K562 (cell line): ENCODE measurements around the gene ATP6V1G2. TPM values are rescaled to one million over a fixed set of nuclear protein-coding genes. Genes with fewer than 3 reads are reported as not detected.
A peak's percentile ranks its signal among the peaks of the same experiment; 100 is the strongest.

Experiments
- ATF6 ChIP-seq: sonication (generic); formaldehyde crosslinking; IDR thresholded peaks from 2 replicates; pipeline ENCODE4 v1.4.0; 2020; ENCODE audit warnings: mild to moderate bottlenecking, missing genetic modification reagents
- BRCA1 ChIP-seq, 2 experiments: fragments of 450-650 bp in 1 of 2; sonication (generic) in 1 of 2; formaldehyde crosslinking in 1 of 2; IDR thresholded peaks; 2 replicates each; pipeline versions ENCODE4 v1.5.0 to v1.6.1; 2017 to 2020; ENCODE audit warnings: mild to moderate bottlenecking in 1 of 2, missing genetic modification reagents in 1 of 2
- BRF1 ChIP-seq: IDR thresholded peaks from 3 replicates; pipeline ENCODE4 v1.6.1; 2011; ENCODE audit warnings: borderline replicate concordance, mild to moderate bottlenecking; ENCODE audit not compliant: insufficient read length; ENCODE audit errors: extremely low read depth
- CCAR2 ChIP-seq: fragments of 200-400 bp; formaldehyde crosslinking; IDR thresholded peaks from 2 replicates; pipeline ENCODE4 v1.6.1; 2017; ENCODE audit warnings: mild to moderate bottlenecking, low read depth, low read length
- CSDE1 ChIP-seq, 2 experiments: fragments of 450-650 bp; IDR thresholded peaks; 2 replicates each; pipeline ENCODE4 v1.6.1; 2016; ENCODE audit warnings: mild to moderate bottlenecking in 1 of 2
- E4F1 ChIP-seq: fragments of 250-450 bp; sonication (Bioruptor Pico); IDR thresholded peaks from 2 replicates; pipeline ENCODE4 v1.5.0; 2021; ENCODE audit warnings: mild to moderate bottlenecking, borderline replicate concordance
- ESRRA ChIP-seq: fragments of 450-650 bp; IDR thresholded peaks from 2 replicates; pipeline ENCODE4 v1.6.1; 2014; ENCODE audit warnings: low read depth, mild to moderate bottlenecking, moderate library complexity, borderline replicate concordance
- NELFE ChIP-seq: IDR thresholded peaks from 2 replicates; pipeline ENCODE4 v1.6.1; 2011; ENCODE audit warnings: mild to moderate bottlenecking; ENCODE audit not compliant: insufficient read depth, insufficient read length
- PHB2 ChIP-seq: fragments of 450-650 bp; IDR thresholded peaks from 2 replicates; pipeline ENCODE4 v1.6.1; 2017; ENCODE audit warnings: low read depth
- PHF8 ChIP-seq: fragments of 200-600 bp; sonication (generic); IDR thresholded peaks from 2 replicates; pipeline ENCODE4 v1.6.1; 2012; ENCODE audit warnings: mixed run types, mild to moderate bottlenecking, inconsistent platforms, low read length, moderate library complexity, borderline replicate concordance
- PYGO2 ChIP-seq: fragments of 450-650 bp; IDR thresholded peaks from 2 replicates; pipeline ENCODE4 v1.6.1; 2016; ENCODE audit warnings: mild to moderate bottlenecking, missing genetic modification characterization, moderate library complexity, missing compliant biosample characterization
- RHOXF2B ChIP-seq: fragments of 250-450 bp; sonication (Bioruptor Pico); conservative IDR thresholded peaks from 2 replicates; pipeline ENCODE4 v1.5.1; 2021
- SREBF1 ChIP-seq: fragments of 150-350 bp; IDR thresholded peaks from 2 replicates; pipeline ENCODE4 v1.6.1; 2014; ENCODE audit warnings: antibody characterized with exemption, low read depth, low read length, borderline replicate concordance
- ZBTB8A ChIP-seq: fragments of 450-650 bp; IDR thresholded peaks from 2 replicates; pipeline ENCODE4 v1.6.1; 2018; ENCODE audit warnings: mild to moderate bottlenecking, moderate library complexity; ENCODE audit not compliant: partially characterized antibody
- ZC3H4 ChIP-seq: sonication (generic); formaldehyde crosslinking; IDR thresholded peaks from 2 replicates; pipeline ENCODE4 v1.9.0; 2021; ENCODE audit warnings: missing genetic modification reagents, borderline replicate concordance
- ZNF507 ChIP-seq: conservative IDR thresholded peaks from 2 replicates; pipeline ENCODE4 v1.6.1; 2017; ENCODE audit warnings: missing genetic modification characterization, missing compliant biosample characterization
- polyA plus RNA-seq, 8 experiments: library from polyadenylated mRNA; depleted of rRNA in 4 of 8; stranded (reverse) in 5 of 8; unstranded in 3 of 8; fragments of >200 nt; fragmentation: Nextera tagmentation in 2 of 8; fragmentation: Illumina TruSeq in 1 of 8; extraction: Ambion mirVana in 2 of 8; extraction: Trizol in 1 of 8; gene quantifications; 2 replicates each; pipeline versions ENCODE4 v1.2.1 to v1.2.3, GENCODE V29; 2011 to 2014; ENCODE audit warnings: inconsistent platforms in 1 of 8, missing spikeins in 1 of 8
- total RNA-seq, 7 experiments: library from RNA; depleted of rRNA in 6 of 7; stranded (reverse); fragments of >200 nt in 6 of 7; fragmentation: Illumina TruSeq in 2 of 7; extraction: Trizol in 2 of 7; gene quantifications; 2 replicates each; pipeline versions ENCODE4 v1.2.1 to v1.2.3, GENCODE V29; 2011 to 2021; ENCODE audit warnings: low replicate concordance in 1 of 7

ATP6V1G2 gene
- total and polyA plus RNA-seq, 9 of the 15 experiments (the other 6 are each of a cell fraction or from before 2014, with no cell fraction given): 0.14 to 1.5 (median 0.33) TPM

- TF ChIP-seq BRCA1 (IDR thresholded peaks at IDR 0.05) (no peak), BRCA1 (CRISPR knock-in tag; IDR thresholded peaks at IDR 0.05) (no peak), ZC3H4 (no peak), PYGO2 (tag) (no peak), SREBF1 (no peak), RHOXF2B (CRISPR knock-in tag) (no peak; the same call in 1 of the 2 replicates), ZBTB8A (no peak), BRF1 (no peak), ESRRA (0 out of 2 replicates have a peak, but pooled peaks have one; percentile 10), NELFE (no peak), PHB2 (no peak), CCAR2 (no peak), ZNF507 (tag) (no peak), ATF6 (CRISPR knock-in tag) (0 out of 2 replicates have a peak, but pooled peaks have one; percentile 30), E4F1 (CRISPR knock-in tag) (no peak), PHF8 (no peak), CSDE1 (IDR thresholded peaks at IDR 0.05) (no peak)
These were observed 12.5 kb upstream of the ATP6V1G2 start (continued) for GRCh38 chr6:31558631-31559500.
